H1 (cell line): ENCODE measurements around the gene RBM6. TPM values are rescaled to one million over a fixed set of nuclear protein-coding genes. Genes with fewer than 3 reads are reported as not detected.
A peak's percentile ranks its signal among the peaks of the same experiment; 100 is the strongest.

ENCODE experiments used
- CTCF ChIA-PET: fragments of 300-600 bp; sonication (Branson Sonifier 250); formaldehyde crosslinking; loops from one replicate; lab custom pipeline; 2021; ENCODE audit not compliant: partially characterized antibody; lab: Charles Lee
- POLR2A ChIA-PET: fragments of 300-600 bp; sonication (Branson Sonifier 250); formaldehyde crosslinking; loops from one replicate; lab custom pipeline; 2021; ENCODE audit warnings: inconsistent platforms; ENCODE audit not compliant: partially characterized antibody; lab: Charles Lee
- DNase-seq, 2 experiments: peaks; one replicate each; pipeline versions ENCODE4 v3.0.0 to v3.0.0-alpha.2; 2010 to 2022; ENCODE audit warnings: low spot score in 2 of 2, low read depth in 1 of 2, mixed read lengths in 1 of 2
- FAIRE-seq: peaks from 2 replicates; lab custom pipeline; 2011; peaks lifted over from hg19 to GRCh38; lab: Jason Lieb, UNC
- H2AFZ ChIP-seq: 2 replicates; pipeline ENCODE4 v1.8.1; 2012; ENCODE audit warnings: low read length, inconsistent platforms
- H2AK5ac ChIP-seq: 2 replicates; pipeline ENCODE4 v1.6.1; 2013; ENCODE audit warnings: low read depth, low read length
- H2BK120ac ChIP-seq: replicated peaks from 2 replicates; pipeline ENCODE3; 2013; ENCODE audit warnings: low read depth, low read length, inconsistent platforms
- H2BK12ac ChIP-seq: 2 replicates; pipeline ENCODE4 v1.6.1; 2013; ENCODE audit warnings: low read depth, low read length
- H2BK15ac ChIP-seq: 2 replicates; pipeline ENCODE4 v1.6.1; 2013; ENCODE audit warnings: low read length
- H2BK20ac ChIP-seq: 2 replicates; pipeline ENCODE4 v1.6.1; 2013; ENCODE audit warnings: low read length
- H2BK5ac ChIP-seq: 2 replicates; pipeline ENCODE4 v1.6.1; 2013; ENCODE audit warnings: low read depth, low read length
- H3K14ac ChIP-seq: 2 replicates; pipeline ENCODE4 v1.6.1; 2013; ENCODE audit warnings: inconsistent platforms; ENCODE audit not compliant: insufficient read length
- H3K18ac ChIP-seq: 2 replicates; pipeline ENCODE4 v1.6.1; 2013; ENCODE audit warnings: low read length; ENCODE audit errors: extremely low read depth
- H3K23ac ChIP-seq: 2 replicates; pipeline ENCODE4 v1.6.1; 2013; ENCODE audit warnings: inconsistent platforms; ENCODE audit not compliant: insufficient read length
- H3K23me2 ChIP-seq: 2 replicates; pipeline ENCODE4 v1.6.1; 2013; ENCODE audit warnings: low read depth, low read length
- H3K27ac ChIP-seq: 2 replicates; pipeline ENCODE4 v1.6.1; 2011; ENCODE audit warnings: low read depth, low read length, inconsistent platforms
- H3K27me3 ChIP-seq, 4 experiments: replicated peaks in 1 of 4; 1 replicate in 1 of 4; 2 replicates in 3 of 4; pipeline versions ENCODE4 v1.6.1 to v1.8.1; 2011 to 2013; ENCODE audit warnings: low read length in 3 of 4, mild to moderate bottlenecking in 3 of 4, inconsistent platforms in 2 of 4, mixed read lengths in 2 of 4, moderate library complexity in 1 of 4; ENCODE audit not compliant: control insufficient read depth in 3 of 4, insufficient read depth in 3 of 4; ENCODE audit errors: extremely low read depth in 1 of 4
- H3K36me3 ChIP-seq, 4 experiments: 2 replicates each; pipeline versions ENCODE4 v1.6.1 to v1.8.1; 2011 to 2013; ENCODE audit warnings: mild to moderate bottlenecking in 4 of 4, low read length in 3 of 4, moderate library complexity in 2 of 4, control low read depth in 1 of 4, inconsistent platforms in 1 of 4; ENCODE audit not compliant: insufficient read depth in 4 of 4, control insufficient read depth in 2 of 4
- H3K4ac ChIP-seq: replicated peaks from 2 replicates; pipeline ENCODE3; 2013; ENCODE audit warnings: low read length, low read depth, mixed read lengths, inconsistent platforms; ENCODE audit not compliant: insufficient read length
- H3K4me1 ChIP-seq, 4 experiments: replicated peaks in 1 of 4; 1 replicate in 1 of 4; 2 replicates in 3 of 4; pipeline versions ENCODE4 v1.6.1 to v1.8.1; 2011 to 2013; ENCODE audit warnings: low read length in 3 of 4, inconsistent platforms in 2 of 4, mixed read lengths in 1 of 4; ENCODE audit not compliant: insufficient read depth in 4 of 4, control insufficient read depth in 3 of 4
- H3K4me2 ChIP-seq, 2 experiments: 2 replicates each; pipeline versions ENCODE4 v1.6.1 to v1.8.1; 2011 to 2013; ENCODE audit warnings: low read depth in 2 of 2, low read length in 2 of 2, control low read depth in 1 of 2, inconsistent platforms in 1 of 2, mild to moderate bottlenecking in 1 of 2; ENCODE audit not compliant: insufficient read depth in 1 of 2
- H3K4me3 ChIP-seq, 4 experiments: fragments of 200-600, 300-600 bp in 1 of 4; sonication (generic), shearing (Covaris generic), sonication (Bioruptor Twin) in 1 of 4; 2 replicates each; pipeline versions ENCODE4 v1.5.1 to v1.8.1; 2011 to 2016; ENCODE audit warnings: low read length in 4 of 4, low read depth in 3 of 4, control low read depth in 2 of 4, inconsistent platforms in 2 of 4, mild to moderate bottlenecking in 2 of 4, mixed read lengths in 1 of 4, moderate library complexity in 1 of 4; ENCODE audit not compliant: insufficient read depth in 2 of 4; ENCODE audit errors: extremely low read depth in 1 of 4
- H3K56ac ChIP-seq: replicated peaks from 2 replicates; pipeline ENCODE3; 2013; ENCODE audit warnings: low read depth, mild to moderate bottlenecking, mixed read lengths, low read length, inconsistent platforms; ENCODE audit not compliant: insufficient read length
- H3K79me1 ChIP-seq: 2 replicates; pipeline ENCODE4 v1.6.1; 2013; ENCODE audit warnings: low read depth, low read length, control low read depth
- H3K79me2 ChIP-seq, 2 experiments: 2 replicates each; pipeline versions ENCODE4 v1.6.1 to v1.8.1; 2012 to 2013; ENCODE audit warnings: low read length in 2 of 2, mild to moderate bottlenecking in 2 of 2, inconsistent platforms in 1 of 2; ENCODE audit not compliant: insufficient read depth in 2 of 2, control insufficient read depth in 1 of 2
- H3K9ac ChIP-seq, 4 experiments: replicated peaks in 1 of 4; 1 replicate in 1 of 4; 2 replicates in 3 of 4; pipeline versions ENCODE4 v1.6.1 to v1.8.1; 2011 to 2013; ENCODE audit warnings: low read depth in 3 of 4, low read length in 3 of 4, control low read depth in 2 of 4, mild to moderate bottlenecking in 2 of 4, moderate library complexity in 2 of 4, inconsistent platforms in 1 of 4; ENCODE audit errors: extremely low read depth in 1 of 4
- H3K9me3 ChIP-seq, 2 experiments: 2 replicates each; pipeline versions ENCODE4 v1.6.1 to v1.8.1; 2012 to 2013; ENCODE audit warnings: mild to moderate bottlenecking in 2 of 2, moderate library complexity in 2 of 2, control low read depth in 1 of 2, inconsistent platforms in 1 of 2, low read depth in 1 of 2, low read length in 1 of 2, mixed read lengths in 1 of 2; ENCODE audit not compliant: insufficient read depth in 2 of 2
- H4K20me1 ChIP-seq, 2 experiments: replicated peaks in 1 of 2; 2 replicates each; pipeline versions ENCODE3 to v1.8.1; 2011 to 2013; ENCODE audit warnings: inconsistent platforms in 2 of 2, low read length in 2 of 2, mild to moderate bottlenecking in 1 of 2; ENCODE audit not compliant: insufficient read depth in 2 of 2, control insufficient read depth in 1 of 2
- H4K5ac ChIP-seq: 2 replicates; pipeline ENCODE4 v1.6.1; 2013; ENCODE audit warnings: low read length, low read depth, mixed read lengths, inconsistent platforms; ENCODE audit not compliant: insufficient read length
- H4K8ac ChIP-seq: 2 replicates; pipeline ENCODE4 v1.8.0; 2013; ENCODE audit warnings: mild to moderate bottlenecking, moderate library complexity, low read length, inconsistent platforms; ENCODE audit not compliant: insufficient read depth; ENCODE audit errors: extremely low read depth
- H4K91ac ChIP-seq: replicated peaks from 2 replicates; pipeline ENCODE3; 2013; ENCODE audit warnings: low read length, mixed read lengths, inconsistent platforms; ENCODE audit not compliant: insufficient read length
- CBX5 ChIP-seq: fragments of 300-800, 300-1000 bp; sonication (generic); IDR thresholded peaks from 2 replicates; pipeline ENCODE4 v1.7.1; 2016; ENCODE audit warnings: antibody characterized with exemption, low read length, low read depth
- CBX8 ChIP-seq: fragments of 300-800, 300-1000 bp; sonication (generic); IDR thresholded peaks from 2 replicates; pipeline ENCODE4 v1.7.1; 2016; ENCODE audit warnings: low read depth, low read length, borderline replicate concordance
- CHD2 ChIP-seq: IDR thresholded peaks from 2 replicates; pipeline ENCODE4 v1.6.1; 2012; ENCODE audit warnings: low read length, improper control_type of control experiment
- CTBP2 ChIP-seq: IDR thresholded peaks from 2 replicates; pipeline ENCODE4 v1.7.0; 2011; ENCODE audit warnings: borderline replicate concordance, mild to moderate bottlenecking, moderate library complexity, mixed read lengths, low read length; ENCODE audit not compliant: insufficient read depth, insufficient read length
- FOSL1 ChIP-seq: IDR thresholded peaks from 2 replicates; pipeline ENCODE4 v1.6.1; 2011; ENCODE audit warnings: mild to moderate bottlenecking, low read depth, low read length, moderate library complexity; ENCODE audit not compliant: insufficient read depth
- GTF2F1 ChIP-seq: IDR thresholded peaks from 2 replicates; pipeline ENCODE4 v1.6.1; 2012; ENCODE audit warnings: low read depth, low read length, improper control_type of control experiment, borderline replicate concordance
- HDAC6 ChIP-seq: IDR thresholded peaks from one replicate; pipeline ENCODE4 v1.7.1; 2012; ENCODE audit warnings: low read depth, mild to moderate bottlenecking, inconsistent platforms, low read length, moderate library complexity
- KDM1A ChIP-seq: fragments of 200-600, 300-600 bp; sonication (generic); IDR thresholded peaks from 2 replicates; pipeline ENCODE4 v1.7.1; 2016; ENCODE audit warnings: mild to moderate bottlenecking, low read length, borderline replicate concordance
- KDM5A ChIP-seq: fragments of 200-600 bp; IDR thresholded peaks from 2 replicates; pipeline ENCODE4 v1.7.1; 2012; ENCODE audit warnings: mild to moderate bottlenecking, low read length, inconsistent platforms, mixed read lengths
- POLR2AphosphoS5 ChIP-seq: IDR thresholded peaks from 2 replicates; pipeline ENCODE4 v1.6.1; 2011; ENCODE audit warnings: low read depth, low read length
- SIN3A ChIP-seq, 2 experiments: IDR thresholded peaks in 1 of 2; conservative IDR thresholded peaks in 1 of 2; 2 replicates each; pipeline ENCODE4 v1.6.1; 2011 to 2012; ENCODE audit warnings: low read length in 2 of 2, improper control_type of control experiment in 1 of 2, low read depth in 1 of 2, mild to moderate bottlenecking in 1 of 2
- SP4 ChIP-seq: IDR thresholded peaks from 2 replicates; pipeline ENCODE4 v1.6.1; 2012; ENCODE audit warnings: low read length, inconsistent platforms
- TCF12 ChIP-seq: IDR thresholded peaks from 2 replicates; pipeline ENCODE4 v1.6.1; 2011; ENCODE audit warnings: low read depth, mild to moderate bottlenecking, low read length
- ZNF274 ChIP-seq: IDR thresholded peaks from 2 replicates; pipeline ENCODE4 v1.7.0; 2012; ENCODE audit warnings: low read length, borderline replicate concordance; ENCODE audit errors: extremely low read depth
- WGBS, 2 experiments: shearing (Covaris generic) in 1 of 2; methylation state at CpG; one replicate each; pipeline versions ENCODE4 v1.1.6 to v1.1.7; 2013 to 2015; ENCODE audit warnings: low lambda C conversion rate in 2 of 2, mixed read lengths in 2 of 2, inconsistent platforms in 1 of 2, low coverage in 1 of 2, missing lambda C conversion rate in 1 of 2; ENCODE audit not compliant: insufficient replicate concordance in 2 of 2, insufficient coverage in 1 of 2, insufficient read length in 1 of 2; ENCODE audit errors: extremely low coverage in 1 of 2, missing lambda C conversion rate in 1 of 2; 5-methylcytosine and 5-hydroxymethylcytosine counted together
- polyA plus RNA-seq, 7 experiments: library from polyadenylated mRNA; depleted of rRNA in 3 of 7; stranded (reverse) in 5 of 7; unstranded in 2 of 7; fragments of >200 nt in 5 of 7; fragments of 200-250 nt in 2 of 7; gene quantifications; 1 replicate in 5 of 7; 2 replicates in 1 of 7; 4 replicates in 1 of 7; pipeline versions ENCODE4 v1.2.1 to v1.2.3, GENCODE V29; 2011 to 2013; ENCODE audit warnings: missing spikeins in 2 of 7, mixed read lengths in 2 of 7
- total RNA-seq: library from RNA; stranded (reverse); fragmentation: NEBNext Ultra II Directional; extraction: Animal tissue kit (Norgen Biotek cat#: 25700); gene quantifications from 2 replicates; pipeline ENCODE4 v1.2.1, GENCODE V29; 2021

Gene RBM6
- total and polyA plus RNA-seq, 2 of the 8 experiments (the other 6 are each of a cell fraction or from before 2014, with no cell fraction given), result 30.6 to 80.1 TPM

- Histone ChIP-seq H2AFZ (no peak overlapping the region), H3K9ac (no peak overlapping the region), H3K18ac (no peak overlapping the region), H3K27ac (no peak overlapping the region), H3K23me2 (no peaks in the 10 kb centered on the region), H3K4me3 (peak overlapping the region in 2 of 4 experiments; percentile 10 to 87; a peak in 4 of 8 replicates), H3K23ac (no peak overlapping the region), H3K4me2 (peak overlapping the region; percentile 33 to 82; a peak in 2 of 4 replicates), H3K79me1 (no peaks in the 10 kb centered on the region), H4K8ac (no peak overlapping the region), H2BK20ac (no peak overlapping the region), H4K20me1 (no peaks in the 10 kb centered on the region), H2BK5ac (no peak overlapping the region), H2BK12ac (no peak overlapping the region), H2BK15ac (peak overlapping the region; percentile 4; the same call in 1 of the 2 replicates), H4K91ac (no peak overlapping the region), H3K9me3 (no peaks in the 10 kb centered on the region), H3K27me3 (no peaks in the 10 kb centered on the region), H3K79me2 (no peaks in the 10 kb centered on the region), H4K5ac (no peak overlapping the region), H3K4ac (no peak overlapping the region), H3K4me1 (peaks cover 2 to 9% (median 5%) of the 10 kb centered on the region in 4 experiments; a peak in 5 of 7 replicates), H3K14ac (no peak overlapping the region), H3K56ac (no peak overlapping the region), H2AK5ac (no peak overlapping the region), H3K36me3 (no peaks in the 10 kb centered on the region), H2BK120ac (no peak overlapping the region)
- POLR2A ChIA-PET, result interaction anchor here (0.7 to 3.1 kb wide), 9 partner anchors 11 to 192 kb away, joined by 3 to 32 read pairs (median 5); partner anchors contain the start of gene RBM6
- FAIRE-seq (no peak), DNase-seq (no peak)
- WGBS, 2 experiments, result 86% methylated on average over 5 of the region's 5 CpGs; no CpG with 5 or more reads in 1 of the 2 experiments
- CTCF ChIA-PET, result interaction anchor here (0.7 to 4.4 kb wide), 11 partner anchors 10 to 128 kb away, joined by 3 to 36 read pairs (median 6); partner anchors contain the start of gene INKA1
- no peak for TF ChIP-seq GTF2F1
- TF ChIP-seq ZNF274, result no peak
- no peak for TF ChIP-seq SP4
- TF ChIP-seq KDM1A, result no peak
- TF ChIP-seq CHD2, result no peak
- TF ChIP-seq CTBP2, result no peak
- no peak for TF ChIP-seq CBX8
- no peak for TF ChIP-seq SIN3A (conservative IDR thresholded peaks at IDR 0.05 in 1 of 2, IDR thresholded peaks at IDR 0.05 in 1 of 2; ENCODE audit: low read depth in 1 of 2, low read length in 2 of 2)
- no peak for TF ChIP-seq POLR2AphosphoS5
- no peak for TF ChIP-seq FOSL1
- TF ChIP-seq CBX5, result no peak
- TF ChIP-seq HDAC6, result no peak
- no peak for TF ChIP-seq KDM5A
- TF ChIP-seq TCF12, result no peak
Measured at GRCh38 chr3:49928481-49929017, 11.4 kb upstream of the RBM6 start.
